GM03348 (cell line): Measurements from ENCODE around the gene ZNF846.
"Not testable (repeated sequence)": the region's sequence is repeated elsewhere in the genome, so short reads cannot be mapped to it uniquely, and the experiment has no call there.

Source experiments
- DNase-seq: peaks from one replicate; pipeline ENCODE4 v3.0.0; 2012; ENCODE audit warnings: low spot score

ZNF846 gene

DNA sequence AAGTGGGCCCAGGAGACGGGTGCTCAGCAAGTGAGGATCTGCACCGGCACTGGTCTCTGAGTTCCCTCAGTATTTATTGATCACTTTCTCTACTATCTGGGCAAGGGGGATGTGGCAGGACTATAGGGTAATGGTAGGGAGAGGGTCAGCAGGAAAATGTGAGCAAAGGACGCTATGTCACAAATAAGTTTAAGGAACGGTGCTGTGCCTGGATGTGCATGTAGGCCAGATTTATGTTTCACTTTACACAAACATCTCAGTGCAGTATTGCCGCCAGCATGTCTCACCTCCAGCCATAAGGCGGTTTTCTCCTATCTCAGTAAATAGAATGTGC is 15.6 kb upstream of the ZNF846 start:
- not testable (repeated sequence) for DNase-seq

DNA sequence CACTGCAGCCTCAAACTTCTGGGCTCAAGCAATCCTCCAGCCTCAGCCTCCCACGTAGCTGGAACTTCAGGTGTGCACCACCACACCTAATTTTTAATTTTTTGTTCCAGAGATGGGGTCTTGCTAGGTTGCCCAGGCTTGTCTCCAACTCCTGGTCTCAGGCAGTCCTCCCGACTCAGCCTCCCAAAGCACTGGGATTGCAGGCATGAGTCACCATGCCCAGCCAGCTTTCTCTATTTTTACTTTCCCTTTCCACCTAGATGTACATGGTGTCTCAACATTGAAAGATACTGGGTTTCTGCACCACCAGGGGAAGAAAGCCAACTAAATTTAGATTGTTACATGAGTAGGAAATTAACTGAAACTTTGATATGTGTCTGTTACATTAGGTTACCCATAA is 13.8 kb upstream of the ZNF846 start:
- no peak for DNase-seq

DNA sequence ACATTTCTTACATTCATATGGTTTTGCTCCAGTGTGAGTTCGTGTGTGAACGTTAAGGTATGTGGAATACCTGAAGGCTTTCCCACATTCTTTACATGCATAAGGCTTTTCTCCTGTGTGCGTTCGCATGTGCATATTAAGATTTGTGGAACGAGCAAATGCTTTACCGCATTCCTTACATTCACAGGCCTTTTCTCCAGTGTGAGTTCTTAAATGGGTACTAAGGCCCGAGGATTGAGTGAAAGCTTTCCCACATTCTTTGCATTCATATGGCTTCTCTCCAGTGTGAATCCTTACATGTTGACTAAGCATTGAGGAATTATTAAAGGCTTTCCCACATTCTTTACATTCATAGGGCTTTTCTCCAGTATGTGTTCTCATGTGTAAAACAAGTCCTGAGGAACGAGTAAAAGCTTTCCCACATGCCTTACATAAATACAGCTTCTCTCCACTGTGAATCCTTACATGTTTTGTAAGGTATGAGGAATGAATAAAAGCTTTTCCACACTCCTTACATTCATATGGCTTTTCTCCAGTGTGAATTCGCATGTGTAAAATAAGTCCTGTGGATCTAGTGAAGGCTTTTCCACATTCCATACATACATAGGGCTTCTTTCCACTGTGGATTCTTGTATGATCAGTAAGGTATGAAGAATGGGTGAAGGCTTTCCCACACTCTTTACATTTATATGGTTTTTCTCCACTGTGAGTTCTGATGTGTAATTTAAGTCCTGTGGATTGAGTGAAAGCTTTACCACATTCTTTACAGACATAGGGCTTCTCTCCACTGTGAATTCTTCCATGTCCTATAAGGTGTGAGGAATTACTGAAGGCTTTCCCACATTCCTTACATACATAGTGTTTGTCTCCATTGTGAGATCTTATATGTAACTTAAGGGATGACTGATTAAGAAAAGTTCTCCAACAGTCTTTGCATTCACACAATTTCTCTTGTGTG is 10.7 kb downstream of the ZNF846 start:
- no peak for DNase-seq

GRCh38 chr19:9752701-9753443 is 15.7 kb downstream of the ZNF846 start:
- no peak for DNase-seq

DNA sequence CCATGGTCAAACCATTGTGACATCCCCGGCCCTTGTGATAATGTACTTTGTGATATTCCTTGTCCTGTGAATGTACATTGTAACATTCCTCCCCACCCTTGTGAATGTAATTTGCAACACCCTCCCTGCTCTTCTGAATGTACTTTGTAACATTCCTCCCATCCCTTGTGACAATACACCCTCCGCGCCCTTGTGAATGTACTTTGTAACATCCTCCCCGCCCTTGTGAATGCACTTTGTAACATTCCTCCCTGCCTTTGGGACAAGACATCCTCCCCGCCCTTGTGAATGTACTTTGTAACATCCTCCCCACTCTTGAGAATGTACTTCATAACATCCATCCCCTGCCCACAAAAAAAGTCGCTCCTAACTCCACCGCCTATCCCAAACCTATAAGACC is 17.1 kb downstream of the ZNF846 start:
- no peak for DNase-seq

- no peak for DNase-seq
These were observed 26.9 kb downstream of the ZNF846 start for GRCh38 chr19:9741476-9742171.

- no peak for DNase-seq
These were observed 32.6 kb downstream of the ZNF846 start for GRCh38 chr19:9735986-9736385.

DNA sequence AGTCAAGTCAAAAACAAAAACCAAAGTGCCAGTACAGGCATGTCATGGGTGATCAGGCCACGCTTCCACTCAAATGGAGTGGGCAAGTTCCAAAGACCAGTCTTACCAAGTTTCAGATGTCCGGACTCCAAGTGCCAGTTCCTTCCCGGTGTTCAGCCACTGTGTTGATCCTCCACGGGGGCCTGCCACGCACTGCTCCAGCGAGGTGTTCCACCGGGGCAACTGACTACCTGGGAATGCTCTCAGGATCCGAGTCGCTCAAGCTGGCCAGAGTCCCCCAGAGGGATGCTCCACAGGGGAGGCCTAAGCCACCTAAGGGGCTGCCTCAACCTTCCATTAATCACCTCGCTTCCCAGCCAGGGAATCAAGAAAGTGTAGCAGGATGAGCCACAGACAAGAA is 38.5 kb downstream of the ZNF846 start:
- DNase-seq, result not testable (repeated sequence)

DNA sequence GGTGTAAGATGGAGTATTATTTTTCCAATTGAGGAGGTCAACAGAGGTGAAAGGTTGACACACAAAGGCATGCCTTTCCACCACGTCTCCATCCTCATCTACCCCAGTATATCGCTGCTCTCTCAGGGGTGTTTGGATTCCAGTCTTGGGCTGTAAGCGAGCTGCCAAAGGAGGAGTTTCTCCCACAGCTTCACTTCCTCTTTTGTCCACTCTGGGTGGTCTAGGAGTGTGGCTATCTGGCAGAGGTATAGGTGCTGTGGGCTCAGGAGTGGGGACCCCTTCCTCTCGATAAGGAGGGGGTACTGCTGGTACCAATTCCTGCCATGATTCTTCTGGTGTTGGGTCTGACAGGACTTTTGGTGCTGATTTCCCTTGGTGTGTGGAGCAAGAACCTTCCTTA is 39.4 kb downstream of the ZNF846 start:
- no peak for DNase-seq

DNA sequence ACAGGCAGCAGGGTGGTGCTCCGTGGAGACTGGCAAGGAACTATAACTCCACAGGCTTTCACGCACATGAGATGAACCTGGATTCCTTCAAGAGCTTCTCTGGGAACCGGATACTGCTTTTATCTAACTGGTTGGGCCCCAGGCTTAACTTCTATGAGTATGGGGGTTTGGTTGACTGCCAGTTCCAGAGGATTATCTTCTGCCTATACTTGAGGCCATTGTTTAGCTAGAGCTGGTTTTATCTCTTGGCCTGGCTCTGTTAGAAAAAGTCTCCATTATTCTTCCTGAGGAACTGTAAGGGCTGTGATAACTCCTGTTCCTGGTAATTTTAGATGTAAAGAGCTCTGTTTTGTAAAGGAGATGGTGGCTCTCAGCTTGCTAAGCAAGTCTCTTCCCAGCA is 40.9 kb downstream of the ZNF846 start:
- DNase-seq, result no peak

GRCh38 chr19:9725508-9726201 is 42.9 kb downstream of the ZNF846 start:
- not testable (repeated sequence) for DNase-seq

DNA sequence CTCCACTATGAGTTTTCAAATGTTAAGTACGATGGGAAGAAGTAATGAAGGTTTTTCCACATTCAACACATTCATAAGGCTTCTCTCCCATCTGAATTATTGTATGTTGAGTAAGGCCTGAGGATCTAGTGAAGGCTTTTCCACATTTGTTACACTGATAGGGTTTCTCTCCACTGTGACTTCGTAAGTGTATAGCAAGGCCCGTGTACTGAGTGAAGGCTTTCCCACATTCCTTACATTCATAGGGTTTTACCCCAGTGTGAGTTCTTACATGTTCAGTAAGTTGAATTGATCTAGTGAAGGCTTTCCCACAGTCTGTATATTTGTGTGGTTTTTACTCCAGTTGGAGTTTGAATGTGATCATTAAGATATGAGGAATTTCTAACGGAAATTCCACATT is 44.4 kb downstream of the ZNF846 start:
- DNase-seq, result no peak

- no peak for DNase-seq
These were observed 46.7 kb downstream of the ZNF846 start for GRCh38 chr19:9721861-9722260.

DNA sequence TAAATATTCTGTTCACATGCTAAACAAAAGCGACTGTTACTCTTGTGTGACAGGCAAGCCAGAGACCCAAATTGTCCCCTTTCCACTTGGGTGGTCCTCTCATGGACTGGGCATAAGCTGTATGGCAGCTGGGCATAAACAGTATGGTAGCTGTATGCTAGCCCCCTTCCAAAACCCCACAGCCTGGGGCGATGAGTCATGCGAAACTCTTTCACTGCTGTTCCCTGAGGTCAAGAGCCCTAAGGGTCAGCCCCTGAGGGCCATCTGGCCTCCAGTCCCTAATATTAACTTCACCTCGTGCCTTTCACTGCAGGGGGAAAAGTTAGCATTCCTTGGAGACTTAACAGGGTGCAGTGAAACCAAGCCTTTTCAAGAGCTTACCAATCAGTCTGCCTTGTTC is 48.0 kb downstream of the ZNF846 start:
- no peak for DNase-seq

- DNase-seq, result no peak
These were observed 56.7 kb downstream of the ZNF846 start for GRCh38 chr19:9711815-9712214.

- DNase-seq, result no peak
These were observed 59.2 kb downstream of the ZNF846 start for GRCh38 chr19:9709305-9709704.

- no peak for DNase-seq
These were observed 62.7 kb downstream of the ZNF846 start for GRCh38 chr19:9705836-9706235.

DNA sequence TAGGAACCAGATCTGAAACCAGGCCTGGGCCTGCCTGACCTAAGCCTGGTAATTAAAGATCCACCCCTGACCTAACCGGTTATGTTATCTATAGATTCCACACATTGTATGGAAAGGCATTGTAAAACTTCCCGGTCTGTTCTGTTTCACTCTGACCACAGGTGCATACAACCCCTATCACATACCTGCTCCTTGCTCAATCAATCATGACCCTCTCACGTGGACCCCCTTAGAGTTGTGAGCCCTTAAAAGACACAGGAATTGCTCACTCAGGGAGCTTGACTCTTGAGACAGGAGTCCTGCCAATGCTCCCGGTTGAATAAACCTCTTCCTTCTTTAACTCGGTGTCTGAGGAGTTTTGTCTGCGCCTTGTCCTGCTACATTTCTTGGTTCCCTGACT is 66.4 kb downstream of the ZNF846 start:
- no peak for DNase-seq
